ENCODE measurements around the gene NOCT.
"Not testable (repeated sequence)": the region's sequence is repeated elsewhere in the genome, so short reads cannot be mapped to it uniquely, and the experiment has no call there.

Gene NOCT

DNA sequence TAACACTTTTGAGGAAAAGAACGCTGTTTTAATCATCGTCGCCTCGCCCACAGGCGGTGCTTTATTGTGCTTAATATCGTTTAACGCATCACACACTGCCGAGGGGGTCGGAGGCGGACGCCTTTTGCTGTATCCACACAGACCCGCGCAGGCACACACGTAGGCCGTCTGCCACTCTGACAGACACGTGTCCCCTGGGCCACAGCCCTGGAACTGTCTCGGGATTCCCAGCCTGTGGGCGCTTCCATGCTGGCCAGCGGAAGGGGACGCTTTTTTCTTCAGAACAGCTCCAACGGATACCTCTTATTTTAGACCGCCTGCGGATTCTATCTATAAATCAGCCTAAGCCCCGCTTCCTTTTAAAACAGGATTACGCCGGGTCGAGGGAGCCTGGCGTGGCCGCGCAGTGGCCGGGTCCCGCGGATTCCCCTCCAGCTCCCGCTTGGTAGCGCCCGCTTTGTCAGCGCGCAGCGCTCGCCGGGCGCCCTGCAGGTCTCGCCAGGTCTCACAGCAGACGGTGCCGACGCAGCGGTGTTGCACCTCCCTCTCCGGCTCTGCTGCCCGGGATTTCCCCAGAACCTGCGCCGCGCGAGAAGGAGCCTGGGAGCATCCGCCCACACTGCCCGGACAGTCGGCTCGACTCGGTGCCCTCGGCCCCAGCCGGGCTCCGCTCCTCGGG lies at the start of gene NOCT:
NOCT (plus strand) TSS at position 513 of the 679 bp plus-strand sequence. CDS start 201 bp downstream, outside the sequence.
- DNase-seq (ENCODE audit: low spot score), result peak; percentile 91

GRCh38 chr4:138967313-138967712 lies 48.3 kb upstream of the NOCT start:
- no peak for DNase-seq (ENCODE audit: low spot score)

- no peak for DNase-seq (ENCODE audit: low spot score)
Observed at GRCh38 chr4:138972956-138973801, 42.4 kb upstream of the NOCT start.

GRCh38 chr4:138975225-138975624 lies 40.4 kb upstream of the NOCT start:
- DNase-seq (ENCODE audit: low spot score), result no peak

DNA sequence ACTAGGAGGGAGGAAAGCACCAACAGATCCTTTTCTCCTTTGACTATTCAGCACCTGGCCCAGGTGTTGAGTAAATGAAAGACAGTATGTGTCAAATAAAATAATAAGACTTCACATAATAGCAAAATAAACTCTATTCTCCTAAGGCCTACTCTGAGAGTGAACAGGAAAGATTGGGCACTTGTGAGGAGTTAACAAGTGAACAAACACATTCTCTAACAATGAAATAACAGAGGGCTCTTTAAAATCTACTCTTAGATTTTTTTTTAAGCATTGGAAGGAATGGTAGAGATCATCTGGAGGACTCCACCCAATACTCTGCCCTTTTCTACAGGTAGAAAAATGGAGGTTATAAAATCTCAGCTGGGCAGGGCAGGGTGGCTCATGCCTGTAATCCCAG lies 39.1 kb upstream of the NOCT start:
- no peak for DNase-seq (ENCODE audit: low spot score)

GRCh38 chr4:138977524-138977923 lies 38.1 kb upstream of the NOCT start:
- no peak for DNase-seq (ENCODE audit: low spot score)

DNA sequence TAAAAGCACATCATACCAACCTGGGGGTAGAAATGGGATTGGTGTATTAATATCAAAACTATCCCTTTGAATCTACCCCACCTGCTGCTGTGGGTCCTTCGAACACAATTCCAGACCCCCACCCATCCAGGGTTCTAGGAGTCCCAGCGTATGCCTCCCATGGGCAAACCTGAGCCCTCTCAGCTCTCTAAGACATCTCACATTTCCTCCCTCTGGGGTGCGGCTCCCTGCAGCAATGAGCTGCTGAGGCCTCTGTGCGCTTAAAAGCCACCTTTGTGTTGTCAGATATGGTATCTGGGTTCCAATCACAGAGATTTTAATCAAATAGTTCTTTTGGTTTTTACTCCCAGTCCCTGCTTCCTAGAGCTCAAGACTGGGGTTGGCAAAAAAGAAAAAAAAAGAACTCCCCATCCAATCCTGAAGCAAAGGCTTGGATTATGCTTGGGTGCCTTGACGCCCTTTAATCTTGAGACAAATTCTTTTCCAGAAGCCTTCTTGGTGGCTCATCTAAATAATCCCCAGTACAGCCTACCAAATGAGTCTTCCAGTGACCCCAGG lies 37.5 kb upstream of the NOCT start:
- no peak for DNase-seq (ENCODE audit: low spot score)

- DNase-seq (ENCODE audit: low spot score), result no peak
Observed at GRCh38 chr4:138978600-138978999, 37.0 kb upstream of the NOCT start.

GRCh38 chr4:138979742-138980141 lies 35.8 kb upstream of the NOCT start:
- DNase-seq (ENCODE audit: low spot score), result no peak

DNA sequence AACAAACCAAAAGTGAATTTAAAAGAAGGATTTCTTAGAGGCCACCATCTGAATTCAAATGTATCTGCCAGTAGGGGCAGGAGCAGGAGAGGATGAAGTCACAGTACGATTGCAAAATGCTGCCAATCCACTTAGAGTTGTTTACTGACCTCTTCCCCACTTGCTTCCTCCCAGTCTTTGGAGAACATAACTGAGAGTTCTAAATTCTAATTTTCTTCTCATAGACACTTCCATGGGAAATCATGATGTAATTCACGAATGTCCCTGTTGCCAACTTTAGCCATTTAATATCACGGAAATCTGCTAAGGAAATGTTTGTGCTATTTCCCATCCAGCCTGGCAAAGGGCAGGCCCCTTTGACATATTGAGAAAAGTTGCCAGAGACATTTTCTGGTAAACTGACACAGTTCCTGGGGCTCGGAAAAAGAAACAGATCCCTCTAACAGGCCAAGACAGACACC lies 33.6 kb upstream of the NOCT start:
- no peak for DNase-seq (ENCODE audit: low spot score)

DNA sequence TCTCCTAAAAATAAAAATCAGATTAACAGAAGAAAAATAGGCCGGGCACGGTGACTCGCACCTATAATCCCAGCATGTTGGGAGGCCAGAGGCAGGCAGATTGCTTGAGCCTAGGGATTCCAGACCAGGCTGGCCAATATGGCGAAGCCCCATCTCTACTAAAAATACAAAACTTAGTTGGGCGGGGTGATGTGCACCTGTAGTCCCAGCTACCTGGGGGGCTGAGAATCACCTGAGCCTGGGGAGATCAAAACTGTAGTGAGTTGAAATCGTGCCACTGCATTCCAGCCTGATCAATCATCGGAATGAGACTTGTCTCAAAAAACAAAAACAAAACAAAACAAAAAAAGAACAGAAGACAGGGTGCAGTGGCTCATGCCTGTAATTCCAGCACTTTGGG lies 32.8 kb upstream of the NOCT start:
- no peak for DNase-seq (ENCODE audit: low spot score)

DNA sequence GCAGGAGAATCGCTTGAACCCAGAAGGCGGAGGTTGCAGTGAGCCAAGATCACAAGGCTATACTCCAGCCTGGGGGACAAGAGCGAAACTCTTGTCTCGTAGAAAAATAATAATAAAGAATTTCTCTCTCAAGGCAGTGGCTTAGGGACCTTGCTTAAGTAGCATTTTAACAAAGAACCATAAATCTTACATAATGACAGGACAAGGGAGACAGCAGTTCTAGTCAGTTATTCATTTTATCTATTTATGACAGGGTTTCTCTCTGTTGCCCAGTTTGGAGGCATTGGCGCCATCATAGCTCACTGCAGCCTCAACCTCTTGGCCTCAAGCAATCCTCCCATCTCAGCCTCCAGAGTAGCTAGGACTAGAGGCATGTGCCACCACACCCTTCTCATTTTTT lies 31.9 kb upstream of the NOCT start:
- no peak for DNase-seq (ENCODE audit: low spot score)

DNA sequence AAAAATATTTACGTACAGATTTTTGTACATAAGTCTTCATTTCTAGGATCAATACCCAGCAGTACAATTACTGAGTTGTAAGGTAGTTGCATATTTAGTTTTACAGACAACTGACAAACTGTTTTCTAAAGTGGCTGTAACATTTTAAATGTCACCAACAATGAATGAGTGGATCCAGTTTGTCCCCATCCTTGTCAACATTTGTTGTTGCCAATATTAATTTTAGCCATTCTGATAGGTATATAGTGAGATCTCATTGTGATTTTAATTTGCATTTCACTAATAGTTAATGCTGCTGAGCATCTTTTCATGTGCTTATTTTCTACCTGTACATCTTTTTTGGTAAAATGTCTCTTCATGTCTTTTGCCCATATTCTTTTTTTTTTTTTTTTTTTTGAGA lies 30.9 kb upstream of the NOCT start:
- DNase-seq (ENCODE audit: low spot score), result no peak

DNA sequence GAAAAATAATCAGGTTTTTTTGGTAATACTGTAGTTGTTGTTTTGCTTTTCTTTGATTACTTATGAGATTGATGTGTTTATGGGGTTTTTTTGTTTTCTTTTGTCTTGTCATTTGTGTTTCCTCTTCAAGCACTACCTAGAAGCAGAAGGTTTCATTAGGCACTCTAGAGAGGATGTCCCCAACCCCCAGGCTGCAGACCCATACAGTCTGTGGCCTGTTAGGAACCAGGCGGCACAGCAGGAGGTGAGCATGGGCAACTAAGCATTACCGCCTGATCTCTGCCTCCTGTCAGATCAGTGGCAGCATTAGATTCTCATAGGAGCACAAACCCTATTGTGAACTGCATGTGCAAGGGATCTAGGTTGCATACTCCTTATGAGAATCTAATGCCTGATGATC lies 22.9 kb upstream of the NOCT start:
- DNase-seq (ENCODE audit: low spot score), result no peak

DNA sequence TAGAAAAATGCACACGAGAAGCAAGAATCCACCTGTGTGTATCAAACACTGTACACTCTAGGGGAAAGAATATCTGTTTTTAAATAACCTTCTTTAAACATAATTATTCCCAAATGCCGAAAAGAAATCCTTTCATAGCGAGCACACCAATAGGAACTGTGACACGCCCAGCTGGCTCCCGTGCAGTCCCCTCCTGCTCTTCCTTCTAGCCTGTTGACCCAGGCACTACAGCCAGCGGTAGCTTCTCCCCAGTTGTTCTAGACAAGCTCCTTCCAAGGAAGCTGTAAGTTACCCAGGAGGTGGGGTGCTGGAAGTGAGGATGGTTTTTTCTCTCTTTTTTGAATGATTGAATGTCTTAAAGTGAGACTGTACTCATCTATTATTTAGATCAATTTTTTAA lies 19.5 kb upstream of the NOCT start:
- DNase-seq (ENCODE audit: low spot score), result no peak

- DNase-seq (ENCODE audit: low spot score), result no peak
Observed at GRCh38 chr4:138999666-139000065, 15.9 kb upstream of the NOCT start.

- not testable (repeated sequence) for DNase-seq (ENCODE audit: low spot score)
Observed at GRCh38 chr4:139000134-139000533, 15.4 kb upstream of the NOCT start.

DNA sequence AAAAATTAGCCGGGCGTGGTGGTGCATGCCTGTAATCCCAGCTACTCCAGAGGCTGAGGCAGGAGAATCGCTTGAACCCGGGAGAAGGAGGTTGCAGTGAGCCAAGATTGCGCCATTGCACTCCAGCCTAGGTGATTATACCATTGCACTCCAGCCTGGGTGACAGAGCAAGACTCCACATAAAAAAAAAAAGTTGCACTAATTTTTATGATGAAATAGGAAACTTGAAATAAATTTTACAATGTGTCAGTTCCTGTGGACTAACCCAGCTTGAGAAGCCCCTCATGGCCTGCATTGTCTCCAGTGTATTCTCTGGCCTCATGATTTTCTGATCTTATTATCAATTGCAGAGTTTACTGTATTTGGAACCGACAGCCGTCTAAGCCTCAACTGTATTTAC lies 14.2 kb upstream of the NOCT start:
- not testable (repeated sequence) for DNase-seq (ENCODE audit: low spot score)

- not testable (repeated sequence) for DNase-seq (ENCODE audit: low spot score)
Observed at GRCh38 chr4:139003668-139004067, 11.9 kb upstream of the NOCT start.

DNA sequence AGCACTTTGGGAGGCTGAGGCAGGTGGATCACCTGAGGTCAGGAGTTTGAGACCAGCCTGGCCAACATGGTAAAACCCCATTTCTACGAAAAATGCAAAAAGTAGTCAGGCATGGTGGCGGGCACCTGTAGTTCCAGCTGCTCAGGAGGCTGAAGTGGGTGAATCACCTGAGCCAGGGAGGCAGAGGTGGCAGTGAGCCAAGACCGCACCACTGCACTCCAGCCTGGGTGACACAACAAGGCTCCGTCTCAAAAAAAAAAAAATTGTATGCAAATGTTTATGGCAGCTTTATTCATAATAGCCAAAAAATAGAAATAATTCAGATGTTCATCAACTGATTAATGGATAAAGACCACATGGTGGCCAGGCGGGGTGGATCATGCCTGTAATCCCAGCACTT lies 9.8 kb upstream of the NOCT start:
- no peak for DNase-seq (ENCODE audit: low spot score)

DNA sequence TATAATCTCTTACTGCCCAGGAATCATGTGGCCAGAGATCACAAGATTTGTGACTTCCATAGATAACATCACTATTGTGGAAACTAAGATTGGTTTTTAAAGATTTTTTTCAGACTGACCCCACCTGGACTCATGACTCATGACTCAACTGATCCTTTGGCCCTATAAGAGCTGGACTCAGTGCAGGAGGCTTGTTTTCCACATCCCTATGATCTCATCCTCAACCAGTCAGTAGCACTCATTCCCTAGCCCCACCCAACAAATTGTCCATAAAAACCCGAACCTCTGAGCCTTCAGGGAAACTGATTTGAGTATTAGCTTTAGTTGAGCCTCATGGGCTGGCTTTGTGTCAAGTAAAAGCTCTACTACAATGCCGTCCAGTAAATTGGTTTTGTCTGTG lies 7.9 kb upstream of the NOCT start:
- DNase-seq (ENCODE audit: low spot score), result no peak

GRCh38 chr4:139008278-139008677 lies 7.3 kb upstream of the NOCT start:
- DNase-seq (ENCODE audit: low spot score), result not testable (repeated sequence)

DNA sequence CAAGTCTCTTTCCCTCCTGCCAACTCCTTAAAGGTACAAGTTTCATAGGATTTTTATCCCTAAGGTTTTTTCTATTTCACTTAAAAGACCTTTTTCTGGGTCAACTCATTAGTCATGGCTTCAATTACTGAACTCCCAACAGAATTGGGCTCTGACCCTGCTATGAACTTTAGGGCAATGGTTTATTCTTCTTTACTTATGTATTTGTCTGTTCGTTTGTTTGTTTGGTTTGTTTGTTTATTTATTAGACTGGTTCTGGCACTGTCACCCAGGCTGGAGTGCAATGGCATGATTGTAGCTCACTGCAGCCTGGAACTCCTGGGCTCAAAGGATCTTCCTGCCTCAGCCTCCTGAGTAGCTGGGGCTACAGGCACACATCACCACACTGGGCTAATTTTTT lies 5.9 kb upstream of the NOCT start:
- DNase-seq (ENCODE audit: low spot score), result no peak

Measured in COLO829 (cell line).